PFSK-1 (cell line): ENCODE data around the gene TNFRSF11A.

Experiments used
- POLR2AphosphoS5 ChIP-seq: IDR thresholded peaks from 2 replicates; pipeline ENCODE4 v1.6.1; 2012; ENCODE audit warnings: low read depth, mild to moderate bottlenecking, control low read depth, low read length, moderate library complexity
- REST ChIP-seq, 2 experiments: IDR thresholded peaks; 2 replicates each; pipeline versions ENCODE4 v1.6.1 to v1.8.0; 2011 to 2012; ENCODE audit warnings: low read depth in 2 of 2, low read length in 2 of 2, control low read depth in 1 of 2, inconsistent platforms in 1 of 2, mild to moderate bottlenecking in 1 of 2, moderate library complexity in 1 of 2; ENCODE audit not compliant: insufficient read depth in 1 of 2
- SIN3A ChIP-seq: IDR thresholded peaks from 2 replicates; pipeline ENCODE4 v1.6.1; 2012; ENCODE audit warnings: mild to moderate bottlenecking, low read length, moderate library complexity, borderline replicate concordance; ENCODE audit not compliant: insufficient read depth
- TAF1 ChIP-seq: IDR thresholded peaks from 2 replicates; pipeline ENCODE4 v1.6.1; 2012; ENCODE audit warnings: low read length, control low read depth, borderline replicate concordance; ENCODE audit not compliant: insufficient read depth

GRCh38 chr18:62413206-62413605 is 88.1 kb downstream of the TNFRSF11A start:
- no peak for TF ChIP-seq REST (IDR thresholded peaks at IDR 0.05; ENCODE audit: insufficient read depth in 1 of 2, low read depth in 2 of 2, low read length in 2 of 2)
- TF ChIP-seq POLR2AphosphoS5 = no peak
- TF ChIP-seq TAF1 = no peak
- no peak for TF ChIP-seq SIN3A
